Suprapubic skin (tissue), 4 donors: ENCODE measurements around the gene ZIM2. TPM values are rescaled to one million over a fixed set of nuclear protein-coding genes. Genes with fewer than 3 reads are reported as not detected.
A peak's percentile ranks its signal among the peaks of the same experiment; 100 is the strongest.

Experiments
- DNase-seq, 2 donors: peaks; one replicate each; pipeline ENCODE4 v3.0.0-alpha.2; 2019; ENCODE audit warnings: low spot score in 2 of 2
- H3K27ac ChIP-seq: fragments of 200-600 bp; sonication (generic); one replicate; pipeline ENCODE4 v1.5.1; 2019
- H3K27me3 ChIP-seq: fragments of 200-600 bp; sonication (generic); one replicate; pipeline ENCODE4 v1.5.1; 2019
- H3K36me3 ChIP-seq: fragments of 200-600 bp; sonication (generic); one replicate; pipeline ENCODE4 v1.5.1; 2019
- H3K4me1 ChIP-seq: fragments of 200-600 bp; sonication (generic); one replicate; pipeline ENCODE4 v1.5.1; 2019
- H3K4me3 ChIP-seq: fragments of 200-600 bp; sonication (generic); one replicate; pipeline ENCODE4 v1.5.1; 2019; ENCODE audit warnings: mild to moderate bottlenecking
- H3K9me3 ChIP-seq: fragments of 200-600 bp; sonication (generic); one replicate; pipeline ENCODE4 v1.5.1; 2019
- EP300 ChIP-seq: sonication (generic); formaldehyde crosslinking; IDR thresholded peaks from one replicate; pipeline ENCODE4 v1.6.1; 2017; ENCODE audit warnings: antibody characterized with exemption
- POLR2A ChIP-seq, 2 donors: fragments of 450-650 bp; IDR thresholded peaks; one replicate each; pipeline ENCODE4 v1.6.1; 2017; ENCODE audit warnings: antibody characterized with exemption in 2 of 2, mild to moderate bottlenecking in 2 of 2, moderate library complexity in 2 of 2
- POLR2AphosphoS5 ChIP-seq, 3 donors: sonication (generic); formaldehyde crosslinking; IDR thresholded peaks; one replicate each; pipeline ENCODE4 v1.6.1; 2017; ENCODE audit warnings: antibody characterized with exemption in 3 of 3
- WGBS: methylation state at CpG from one replicate; pipeline ENCODE4 v1.1.5; 2018; 5-methylcytosine and 5-hydroxymethylcytosine counted together
- total RNA-seq, 4 donors: library from RNA; depleted of rRNA; stranded (reverse); fragments of >200 nt; gene quantifications; one replicate each; pipeline ENCODE4 v1.1.0, GENCODE V29; 2016
- TF ChIP-seq, protein P1 (sequence below), 2 donors: fragments of 200-600 bp in 1 of 2; fragments of 450-650 bp in 1 of 2; sonication (generic) in 1 of 2; IDR thresholded peaks; one replicate each; pipeline ENCODE4 v1.5.1; 2016 to 2019; ENCODE audit warnings: antibody characterized with exemption in 2 of 2, mild to moderate bottlenecking in 1 of 2, moderate library complexity in 1 of 2

Gene ZIM2
- total RNA-seq, 4 donors from 2014 or later: 0.72 TPM; not detected in 3

DNA sequence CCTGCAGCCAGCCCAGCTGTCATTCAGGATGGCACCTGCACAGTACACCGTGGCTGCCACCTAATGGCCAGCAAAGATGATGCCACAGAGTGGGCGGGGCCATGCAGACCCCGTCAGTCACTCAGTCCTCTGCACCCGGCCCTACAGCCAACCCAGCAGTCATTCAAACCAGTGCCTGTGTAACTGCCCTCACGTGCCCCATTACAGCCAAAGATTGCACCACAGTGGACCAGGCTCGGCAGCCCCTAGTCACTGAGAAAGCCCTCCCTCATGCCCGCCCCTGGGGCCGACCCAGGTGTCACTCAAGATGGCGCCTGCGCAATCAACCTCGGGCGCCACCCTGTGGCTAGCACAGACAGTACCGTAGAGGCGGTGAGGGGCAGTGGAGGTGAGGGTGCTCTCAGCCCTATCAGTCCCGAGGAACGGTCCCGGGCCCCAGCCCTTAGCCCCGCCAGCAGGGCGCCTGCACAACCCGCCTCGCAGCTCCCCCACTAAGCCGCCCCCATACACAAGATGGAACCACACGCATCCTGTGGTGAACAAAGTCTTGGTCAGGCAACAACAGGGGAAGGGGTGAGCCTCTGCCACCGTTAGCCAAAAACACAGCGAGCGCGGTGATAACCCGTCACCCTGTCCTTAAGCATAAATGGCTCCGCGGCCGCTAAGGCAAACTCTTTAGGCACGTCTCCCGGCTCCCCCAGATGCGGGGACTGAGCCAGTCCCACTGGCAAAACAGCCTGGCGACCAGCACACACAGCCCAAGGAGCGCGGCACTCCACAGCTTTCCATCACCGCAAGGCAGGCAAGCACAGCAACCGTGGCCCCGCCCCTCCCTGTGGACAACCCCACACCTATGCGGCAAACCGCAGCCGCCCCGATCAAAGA lies 2.3 kb downstream of the ZIM2 start:
- Histone ChIP-seq H3K4me1 (peaks cover 13% of the 10 kb centered on the region), H3K27ac (peak overlapping the region; percentile 81), H3K4me3 (peak overlapping the region; percentile 49), H3K9me3 (no peaks in the 10 kb centered on the region), H3K27me3 (no peaks in the 10 kb centered on the region), H3K36me3 (no peaks in the 10 kb centered on the region)
- DNase-seq: peak; percentile 82 to 83
- WGBS: 25% methylated on average over 7 of the region's 44 CpGs
- TF ChIP-seq, protein P1, sequence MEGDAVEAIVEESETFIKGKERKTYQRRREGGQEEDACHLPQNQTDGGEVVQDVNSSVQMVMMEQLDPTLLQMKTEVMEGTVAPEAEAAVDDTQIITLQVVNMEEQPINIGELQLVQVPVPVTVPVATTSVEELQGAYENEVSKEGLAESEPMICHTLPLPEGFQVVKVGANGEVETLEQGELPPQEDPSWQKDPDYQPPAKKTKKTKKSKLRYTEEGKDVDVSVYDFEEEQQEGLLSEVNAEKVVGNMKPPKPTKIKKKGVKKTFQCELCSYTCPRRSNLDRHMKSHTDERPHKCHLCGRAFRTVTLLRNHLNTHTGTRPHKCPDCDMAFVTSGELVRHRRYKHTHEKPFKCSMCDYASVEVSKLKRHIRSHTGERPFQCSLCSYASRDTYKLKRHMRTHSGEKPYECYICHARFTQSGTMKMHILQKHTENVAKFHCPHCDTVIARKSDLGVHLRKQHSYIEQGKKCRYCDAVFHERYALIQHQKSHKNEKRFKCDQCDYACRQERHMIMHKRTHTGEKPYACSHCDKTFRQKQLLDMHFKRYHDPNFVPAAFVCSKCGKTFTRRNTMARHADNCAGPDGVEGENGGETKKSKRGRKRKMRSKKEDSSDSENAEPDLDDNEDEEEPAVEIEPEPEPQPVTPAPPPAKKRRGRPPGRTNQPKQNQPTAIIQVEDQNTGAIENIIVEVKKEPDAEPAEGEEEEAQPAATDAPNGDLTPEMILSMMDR (IDR thresholded peaks at IDR 0.05): peak; percentile 14 to 46
- TF ChIP-seq POLR2AphosphoS5 (IDR thresholded peaks at IDR 0.05) (peak in 1 of 3 donors; percentile 31), EP300 (no peak), POLR2A (IDR thresholded peaks at IDR 0.05) (no peak)

GRCh38 chr19:56837492-56838023 lies 3.0 kb downstream of the ZIM2 start:
- Histone ChIP-seq H3K27ac (peak overlapping the region; percentile 81), H3K4me3 (peak overlapping the region; percentile 49), H3K9me3 (no peaks in the 10 kb centered on the region), H3K4me1 (peaks cover 13% of the 10 kb centered on the region), H3K27me3 (no peaks in the 10 kb centered on the region), H3K36me3 (no peaks in the 10 kb centered on the region)
- peak in 1 of 2 donors; percentile 77 for DNase-seq
- 51% methylated on average over 21 of the region's 25 CpGs for WGBS
- no peak for TF ChIP-seq EP300
- no peak for TF ChIP-seq POLR2AphosphoS5 (IDR thresholded peaks at IDR 0.05)
- TF ChIP-seq, protein P1 (IDR thresholded peaks at IDR 0.05): peak in 1 of 2 donors; percentile 49

DNA sequence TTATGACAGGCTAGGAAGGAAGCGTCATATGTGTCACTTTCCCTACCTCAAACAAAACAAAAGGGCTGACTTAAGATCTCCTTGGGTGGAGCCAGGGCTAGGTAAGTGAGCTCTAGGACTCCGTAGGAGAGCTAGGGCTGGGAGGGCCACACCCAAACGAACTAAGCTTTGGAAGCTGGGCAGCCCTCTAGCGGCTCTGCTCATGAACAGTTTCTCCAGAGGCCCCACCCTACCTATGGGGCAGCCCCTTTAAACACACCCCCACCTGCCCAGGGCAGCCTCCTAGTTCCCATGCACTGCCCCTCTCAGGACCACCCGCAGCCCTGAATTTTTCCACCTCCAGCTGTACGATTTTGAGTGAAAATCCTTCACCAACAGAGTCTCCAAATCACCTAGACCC lies 3.5 kb downstream of the ZIM2 start:
- TF ChIP-seq EP300: no peak
- TF ChIP-seq, protein P1 (IDR thresholded peaks at IDR 0.05): no peak
- TF ChIP-seq POLR2AphosphoS5 (IDR thresholded peaks at IDR 0.05): no peak
- WGBS: 41% methylated on average over 6 of the region's 6 CpGs
- H3K4me3 ChIP-seq: peak overlapping the region; percentile 49
- no peaks in the 10 kb centered on the region for H3K36me3 ChIP-seq
- no peaks in the 10 kb centered on the region for H3K9me3 ChIP-seq
- no peak overlapping the region for H3K27ac ChIP-seq
- no peaks in the 10 kb centered on the region for H3K27me3 ChIP-seq
- H3K4me1 ChIP-seq: peaks cover 13% of the 10 kb centered on the region
- DNase-seq: no peak

- no peak for DNase-seq
- no peak for TF ChIP-seq EP300
- Histone ChIP-seq H3K4me1 (peaks cover 13% of the 10 kb centered on the region), H3K4me3 (no peak overlapping the region), H3K27me3 (no peaks in the 10 kb centered on the region), H3K9me3 (no peaks in the 10 kb centered on the region), H3K27ac (no peak overlapping the region), H3K36me3 (no peaks in the 10 kb centered on the region)
- WGBS: 88% methylated on average over 9 of the region's 9 CpGs
These were observed 4.5 kb downstream of the ZIM2 start for GRCh38 chr19:56836059-56836458.

GRCh38 chr19:56835401-56835800 lies 5.1 kb downstream of the ZIM2 start:
- Histone ChIP-seq H3K27ac (no peak overlapping the region), H3K4me1 (peaks cover 11% of the 10 kb centered on the region)

More at GRCh38 chr19:56835401-56835800, 5.1 kb downstream of the ZIM2 start:
- TF ChIP-seq, protein P1 (IDR thresholded peaks at IDR 0.05): no peak
- TF ChIP-seq POLR2AphosphoS5 (IDR thresholded peaks at IDR 0.05) (no peak), POLR2A (IDR thresholded peaks at IDR 0.05) (no peak), EP300 (no peak)
- Histone ChIP-seq H3K27me3 (no peaks in the 10 kb centered on the region), H3K36me3 (no peaks in the 10 kb centered on the region), H3K9me3 (no peaks in the 10 kb centered on the region), H3K4me3 (no peak overlapping the region)
- DNase-seq: no peak
